Measurements from ENCODE around the gene WASHC3. TPM values are rescaled to one million over a fixed set of nuclear protein-coding genes. Genes with fewer than 3 reads are reported as not detected.

Gene WASHC3
- total and polyA plus RNA-seq, 4 donors: 22.4 to 51.4 (median 25.8) TPM

GRCh38 chr12:101968770-101969169 is 93.0 kb downstream of the WASHC3 start:
- Histone ChIP-seq H3K4me1 (ENCODE audit: control insufficient read depth in 4 of 4, insufficient read depth in 4 of 4, low read length in 3 of 4) (no peaks in the 10 kb centered on the region), H3K9me3 (ENCODE audit: control insufficient read depth in 4 of 4, low read length in 3 of 4) (no peaks in the 10 kb centered on the region), H3K9ac (ENCODE audit: low read depth in 1 of 2, low read length in 2 of 2) (no peak overlapping the region), H3K36me3 (ENCODE audit: control insufficient read depth in 4 of 4, insufficient read depth in 3 of 4, low read depth in 1 of 4, low read length in 3 of 4) (no peaks in the 10 kb centered on the region), H3K4me3 (ENCODE audit: low read depth in 1 of 3, low read length in 3 of 3) (no peak overlapping the region), H3K27me3 (ENCODE audit: control insufficient read depth in 4 of 4, insufficient read depth in 4 of 4, low read length in 3 of 4) (no peaks in the 10 kb centered on the region), H3K27ac (ENCODE audit: low read depth in 1 of 2, low read length in 2 of 2) (no peak overlapping the region)
- no peak for DNase-seq (ENCODE audit: low spot score)
- TF ChIP-seq ZBTB33 (IDR thresholded peaks at IDR 0.05): no peak
- 80% methylated on average over 1 of the region's 1 CpG for WGBS

- no peak overlapping the region for H3K27ac ChIP-seq (ENCODE audit: low read depth in 1 of 2, low read length in 2 of 2)
- no peak overlapping the region for H3K9ac ChIP-seq (ENCODE audit: low read depth in 1 of 2, low read length in 2 of 2)
- 73% methylated on average over 4 of the region's 4 CpGs for WGBS
- TF ChIP-seq JUND (IDR thresholded peaks at IDR 0.05) (no peak), FOXA1 (IDR thresholded peaks at IDR 0.05) (no peak), HNF4G (IDR thresholded peaks at IDR 0.05) (no peak), RAD21 (IDR thresholded peaks at IDR 0.05) (no peak), ATF3 (IDR thresholded peaks at IDR 0.05) (no peak), CTCF (IDR thresholded peaks at IDR 0.05; ENCODE audit: low read depth, low read length, missing input control) (no peak), GABPA (IDR thresholded peaks at IDR 0.05 in 1 of 2, conservative IDR thresholded peaks at IDR 0.05 in 1 of 2) (no peak), NR2F2 (IDR thresholded peaks at IDR 0.05) (no peak), HNF4A (conservative IDR thresholded peaks at IDR 0.05) (no peak), EGR1 (IDR thresholded peaks at IDR 0.05; ENCODE audit: low read depth in 2 of 2) (no peak), YY1 (IDR thresholded peaks at IDR 0.05) (no peak), REST (IDR thresholded peaks at IDR 0.05) (no peak)
- DNase-seq (ENCODE audit: low spot score): no peak
- H3K36me3 ChIP-seq (ENCODE audit: control insufficient read depth in 4 of 4, insufficient read depth in 3 of 4, low read depth in 1 of 4, low read length in 3 of 4): no peaks in the 10 kb centered on the region
- H3K4me1 ChIP-seq (ENCODE audit: control insufficient read depth in 4 of 4, insufficient read depth in 4 of 4, low read length in 3 of 4): no peaks in the 10 kb centered on the region
- no peak overlapping the region for H3K4me3 ChIP-seq (ENCODE audit: low read depth in 1 of 3, low read length in 3 of 3)
- H3K27me3 ChIP-seq (ENCODE audit: control insufficient read depth in 4 of 4, insufficient read depth in 4 of 4, low read length in 3 of 4): no peaks in the 10 kb centered on the region
- no peaks in the 10 kb centered on the region for H3K9me3 ChIP-seq (ENCODE audit: control insufficient read depth in 4 of 4, low read length in 3 of 4)
These were observed 94.3 kb downstream of the WASHC3 start for GRCh38 chr12:101967506-101967905.

All from liver (tissue), 9 donors.